Measurements from ENCODE around the gene EPHB2. TPM values are rescaled to one million over a fixed set of nuclear protein-coding genes. Genes with fewer than 3 reads are reported as not detected.

The EPHB2 gene
- total RNA-seq, 2 experiments from 2014 or later, result 0.59 TPM; not detected in 1

GRCh38 chr1:22807340-22807739 is 96.7 kb downstream of the EPHB2 start:
- CTCF ChIA-PET (ENCODE audit: unreplicated experiment), result no interaction called here

GRCh38 chr1:22808186-22808675 is 97.6 kb downstream of the EPHB2 start:
- no TSS peak for BruUV-seq (replicated peaks)
- H3K4me2 ChIP-seq (ENCODE audit: low read length), result no peak overlapping the region
- no peaks in the 10 kb centered on the region for H3K36me3 ChIP-seq (ENCODE audit: insufficient read depth, low read length)
- no peaks in the 10 kb centered on the region for H3K79me2 ChIP-seq (ENCODE audit: insufficient read depth, low read depth, low read length)
- intact Hi-C loops (cut with micrococcal nuclease; ENCODE audit: unreplicated experiment), result no loop called here
- no peaks in the 10 kb centered on the region for H3K9me3 ChIP-seq (ENCODE audit: low read length)
- H4K20me1 ChIP-seq (ENCODE audit: insufficient read depth, low read length), result no peaks in the 10 kb centered on the region
- no peak overlapping the region for H2AFZ ChIP-seq (ENCODE audit: low read length)
- TF ChIP-seq EZH2phosphoT487 (IDR thresholded peaks at IDR 0.05; ENCODE audit: borderline replicate concordance, low read depth, low read length) (no peak), CTCF (conservative IDR thresholded peaks at IDR 0.05; ENCODE audit: low read length) (no peak)
- no peak for DNase-seq (ENCODE audit: low spot score)
- no peaks in the 10 kb centered on the region for H3K9me2 ChIP-seq (ENCODE audit: insufficient read depth, low read length)
- H3K27ac ChIP-seq (ENCODE audit: low read depth, low read length, poor library complexity, severe bottlenecking), result no peak overlapping the region
- POLR2A ChIA-PET, result interaction anchor here (0.7 kb wide), 1 partner anchor 24 kb away, joined by 4 read pairs; no protein-coding TSS in a partner anchor
- no peak overlapping the region for H3K4me3 ChIP-seq (ENCODE audit: low read depth, low read length, poor library complexity, severe bottlenecking)
- H3K4me1 ChIP-seq (ENCODE audit: insufficient read depth, low read length, poor library complexity, severe bottlenecking), result no peaks in the 10 kb centered on the region
- CTCF ChIA-PET (ENCODE audit: unreplicated experiment), result no interaction called here

More at GRCh38 chr1:22807340-22807739, 96.7 kb downstream of the EPHB2 start:
- H3K79me2 ChIP-seq (ENCODE audit: insufficient read depth, low read depth, low read length), result no peaks in the 10 kb centered on the region
- no peak overlapping the region for H3K27ac ChIP-seq (ENCODE audit: low read depth, low read length, poor library complexity, severe bottlenecking)
- POLR2A ChIA-PET, result interaction anchor here (0.7 kb wide), 1 partner anchor 25 kb away, joined by 4 read pairs; no protein-coding TSS in a partner anchor
- intact Hi-C loops (cut with micrococcal nuclease; ENCODE audit: unreplicated experiment), result no loop called here
- H3K4me1 ChIP-seq (ENCODE audit: insufficient read depth, low read length, poor library complexity, severe bottlenecking), result no peaks in the 10 kb centered on the region
- DNase-seq (ENCODE audit: low spot score), result no peak
- no peak overlapping the region for H3K4me2 ChIP-seq (ENCODE audit: low read length)
- no peaks in the 10 kb centered on the region for H3K9me2 ChIP-seq (ENCODE audit: insufficient read depth, low read length)
- H3K4me3 ChIP-seq (ENCODE audit: low read depth, low read length, poor library complexity, severe bottlenecking), result no peak overlapping the region
- no TSS peak for BruUV-seq (replicated peaks)
- no peaks in the 10 kb centered on the region for H4K20me1 ChIP-seq (ENCODE audit: insufficient read depth, low read length)
- H2AFZ ChIP-seq (ENCODE audit: low read length), result no peak overlapping the region
- H3K9me3 ChIP-seq (ENCODE audit: low read length), result no peaks in the 10 kb centered on the region
- TF ChIP-seq CTCF (conservative IDR thresholded peaks at IDR 0.05; ENCODE audit: low read length), result no peak
- TF ChIP-seq EZH2phosphoT487 (IDR thresholded peaks at IDR 0.05; ENCODE audit: borderline replicate concordance, low read depth, low read length), result no peak
- no peaks in the 10 kb centered on the region for H3K36me3 ChIP-seq (ENCODE audit: insufficient read depth, low read length)

- intact Hi-C loops (cut with micrococcal nuclease; ENCODE audit: unreplicated experiment), result no loop called here
- Histone ChIP-seq H3K9me2 (ENCODE audit: insufficient read depth, low read length) (no peaks in the 10 kb centered on the region), H3K9me3 (ENCODE audit: low read length) (no peaks in the 10 kb centered on the region), H3K4me3 (ENCODE audit: low read depth, low read length, poor library complexity, severe bottlenecking) (no peak overlapping the region), H3K27ac (ENCODE audit: low read depth, low read length, poor library complexity, severe bottlenecking) (no peak overlapping the region), H2AFZ (ENCODE audit: low read length) (no peak overlapping the region), H3K79me2 (ENCODE audit: insufficient read depth, low read depth, low read length) (no peaks in the 10 kb centered on the region), H3K4me1 (ENCODE audit: insufficient read depth, low read length, poor library complexity, severe bottlenecking) (no peaks in the 10 kb centered on the region), H3K36me3 (ENCODE audit: insufficient read depth, low read length) (no peaks in the 10 kb centered on the region), H4K20me1 (ENCODE audit: insufficient read depth, low read length) (no peaks in the 10 kb centered on the region), H3K4me2 (ENCODE audit: low read length) (no peak overlapping the region)
- TF ChIP-seq EZH2phosphoT487 (IDR thresholded peaks at IDR 0.05; ENCODE audit: borderline replicate concordance, low read depth, low read length), result no peak
- TF ChIP-seq CTCF (conservative IDR thresholded peaks at IDR 0.05; ENCODE audit: low read length), result no peak
- ChIA-PET CTCF (ENCODE audit: unreplicated experiment) (no interaction called here), POLR2A (no interaction called here)
- BruUV-seq (replicated peaks), result no TSS peak
- no peak for DNase-seq (ENCODE audit: low spot score)
These were observed 98.2 kb downstream of the EPHB2 start for GRCh38 chr1:22808676-22809483.
